ENCODE results near the gene PI4KA.
A peak's percentile ranks its signal among the peaks of the same experiment; 100 is the strongest.
"Not testable (repeated sequence)": the region's sequence is repeated elsewhere in the genome, so short reads cannot be mapped to it uniquely, and the experiment has no call there.

PI4KA gene

GRCh38 chr22:20858615-20859416 is at the start of gene PI4KA, which contains the start of gene SNAP29:
TSS of gene PI4KA (minus strand) at chr22:20858811. CDS start at chr22:20858725, 86 bp downstream.
TSS of gene SNAP29 (plus strand) at chr22:20859007. CDS start at chr22:20859111, 104 bp downstream.
- peak; percentile 96 for DNase-seq (ENCODE audit: low spot score)

- DNase-seq (ENCODE audit: low spot score), result no peak
Measured at GRCh38 chr22:20906387-20906767, 47.8 kb upstream of the PI4KA start.

- no peak for DNase-seq (ENCODE audit: low spot score)
Measured at GRCh38 chr22:20905415-20906386, 47.1 kb upstream of the PI4KA start.

GRCh38 chr22:20904980-20905355 is 46.4 kb upstream of the PI4KA start:
- DNase-seq (ENCODE audit: low spot score), result no peak

- no peak for DNase-seq (ENCODE audit: low spot score)
Measured at GRCh38 chr22:20904008-20904979, 45.7 kb upstream of the PI4KA start.

- no peak for DNase-seq (ENCODE audit: low spot score)
Measured at GRCh38 chr22:20903093-20903492, 44.5 kb upstream of the PI4KA start.

GRCh38 chr22:20901093-20902033 is 42.8 kb upstream of the PI4KA start:
- DNase-seq (ENCODE audit: low spot score), result not testable (repeated sequence)

GRCh38 chr22:20899827-20900423 is 41.3 kb upstream of the PI4KA start:
- no peak for DNase-seq (ENCODE audit: low spot score)

- DNase-seq (ENCODE audit: low spot score), result not testable (repeated sequence)
Measured at GRCh38 chr22:20897737-20898136, 39.1 kb upstream of the PI4KA start.

- no peak for DNase-seq (ENCODE audit: low spot score)
Measured at GRCh38 chr22:20890975-20891374, 32.4 kb upstream of the PI4KA start.

- no peak for DNase-seq (ENCODE audit: low spot score)
Measured at GRCh38 chr22:20889904-20890540, 31.4 kb upstream of the PI4KA start.

- no peak for DNase-seq (ENCODE audit: low spot score)
Measured at GRCh38 chr22:20889025-20889704, 30.6 kb upstream of the PI4KA start.

- DNase-seq (ENCODE audit: low spot score), result peak; percentile 44
Measured at GRCh38 chr22:20887375-20887774, 28.8 kb upstream of the PI4KA start.

GRCh38 chr22:20885557-20886323 is 27.1 kb upstream of the PI4KA start:
- peak; percentile 57 for DNase-seq (ENCODE audit: low spot score)

GRCh38 chr22:20885017-20885556 is 26.5 kb upstream of the PI4KA start:
- DNase-seq (ENCODE audit: low spot score), result no peak

GRCh38 chr22:20884454-20884853 is 25.8 kb upstream of the PI4KA start:
- no peak for DNase-seq (ENCODE audit: low spot score)

- DNase-seq (ENCODE audit: low spot score), result no peak
Measured at GRCh38 chr22:20882855-20883254, 24.2 kb upstream of the PI4KA start.

Measured in kidney capillary endothelial cell (primary cell).